HepG2 (cell line): ENCODE measurements around the gene ZNF77. TPM values are rescaled to one million over a fixed set of nuclear protein-coding genes. Genes with fewer than 3 reads are reported as not detected.

ENCODE experiments used
- GLI4 ChIP-seq: sonication (generic); formaldehyde crosslinking; IDR thresholded peaks from 2 replicates; pipeline ENCODE4 v1.5.1; 2020; ENCODE audit warnings: missing genetic modification reagents, mild to moderate bottlenecking, moderate library complexity, borderline replicate concordance
- GRHL1 ChIP-seq: sonication (generic); formaldehyde crosslinking; conservative IDR thresholded peaks from 2 replicates; pipeline ENCODE4 v1.8.0; 2022; ENCODE audit warnings: missing genetic modification reagents
- REXO4 ChIP-seq: sonication (generic); formaldehyde crosslinking; IDR thresholded peaks from 2 replicates; pipeline ENCODE4 v1.8.0; 2022; ENCODE audit warnings: missing genetic modification reagents, mild to moderate bottlenecking, borderline replicate concordance
- RNF2 ChIP-seq: fragments of 450-650 bp; conservative IDR thresholded peaks from 2 replicates; pipeline ENCODE4 v1.6.1; 2016; ENCODE audit warnings: low read depth
- SIN3A ChIP-seq: IDR thresholded peaks from 2 replicates; pipeline ENCODE4 v1.6.1; 2011; ENCODE audit warnings: low read depth, mild to moderate bottlenecking, control low read depth, low read length, borderline replicate concordance
- SOX6 ChIP-seq, 2 experiments: fragments of 450-650 bp in 1 of 2; sonication (generic) in 1 of 2; formaldehyde crosslinking in 1 of 2; IDR thresholded peaks; 2 replicates each; pipeline versions ENCODE4 v1.4.0 to v1.6.1; 2017 to 2020; ENCODE audit warnings: antibody characterized with exemption in 1 of 2, mild to moderate bottlenecking in 1 of 2, missing genetic modification reagents in 1 of 2
- U2AF2 ChIP-seq: fragments of 200-400 bp; formaldehyde crosslinking; IDR thresholded peaks from 2 replicates; pipeline ENCODE4 v1.6.1; 2017; ENCODE audit warnings: low read depth, mild to moderate bottlenecking, low read length
- ZBTB20 ChIP-seq: sonication (generic); formaldehyde crosslinking; IDR thresholded peaks from 2 replicates; pipeline ENCODE4 v1.8.1; 2023; ENCODE audit warnings: missing genetic modification reagents, low read depth, mild to moderate bottlenecking, borderline replicate concordance
- ZBTB3 ChIP-seq: sonication (generic); formaldehyde crosslinking; IDR thresholded peaks from 2 replicates; pipeline ENCODE4 v1.4.0; 2020; ENCODE audit warnings: low read depth, mild to moderate bottlenecking, moderate library complexity, missing genetic modification reagents, borderline replicate concordance
- ZBTB33 ChIP-seq: sonication (generic); formaldehyde crosslinking; IDR thresholded peaks from 2 replicates; pipeline ENCODE4 v1.4.0; 2020; ENCODE audit warnings: missing genetic modification reagents
- ZBTB7B ChIP-seq: sonication (generic); formaldehyde crosslinking; IDR thresholded peaks from 2 replicates; pipeline ENCODE4 v1.4.0; 2020; ENCODE audit warnings: missing genetic modification reagents
- ZEB1 ChIP-seq: IDR thresholded peaks from 2 replicates; pipeline ENCODE4 v1.6.1; 2012; ENCODE audit warnings: mild to moderate bottlenecking, low read depth, inconsistent platforms; ENCODE audit not compliant: insufficient replicate concordance
- ZNF407 ChIP-seq: sonication (generic); formaldehyde crosslinking; IDR thresholded peaks from one replicate; pipeline ENCODE4 v1.5.1; 2020; ENCODE audit warnings: mild to moderate bottlenecking, missing genetic modification reagents; ENCODE audit errors: not compliant biosample characterization
- ZNF549 ChIP-seq: sonication (generic); formaldehyde crosslinking; IDR thresholded peaks from 2 replicates; pipeline ENCODE4 v1.5.0; 2020; ENCODE audit warnings: missing genetic modification reagents
- ZNF615 ChIP-seq: sonication (generic); formaldehyde crosslinking; IDR thresholded peaks from 2 replicates; pipeline ENCODE4 v1.5.0; 2020; ENCODE audit warnings: mild to moderate bottlenecking, missing genetic modification reagents, borderline replicate concordance
- ZSCAN29 ChIP-seq: sonication (generic); formaldehyde crosslinking; conservative IDR thresholded peaks from 2 replicates; pipeline ENCODE4 v1.4.0; 2020; ENCODE audit warnings: mild to moderate bottlenecking, missing genetic modification reagents
- polyA plus RNA-seq, 8 experiments: library from polyadenylated mRNA; depleted of rRNA in 3 of 8; stranded (reverse) in 7 of 8; unstranded in 1 of 8; fragments of >200 nt; fragmentation: Illumina TruSeq in 4 of 8; extraction: Trizol in 4 of 8; gene quantifications; 2 replicates each; pipeline versions ENCODE4 v1.2.1 to v1.2.3, GENCODE V29; 2011 to 2016; ENCODE audit warnings: low read depth in 4 of 8, missing spikeins in 1 of 8, mixed read lengths in 1 of 8; ENCODE audit not compliant: insufficient read depth in 1 of 8
- total RNA-seq, 5 experiments: library from RNA; depleted of rRNA; stranded (reverse); fragments of >200 nt; fragmentation: Illumina TruSeq; extraction: Trizol; gene quantifications; 2 replicates each; pipeline ENCODE4 v1.2.3, GENCODE V29; 2016; ENCODE audit warnings: low read depth in 1 of 5

The ZNF77 gene
- total and polyA plus RNA-seq, 2 of the 13 experiments (the other 11 are each of a cell fraction or from before 2014, with no cell fraction given), result 7.1 to 11.5 TPM

- TF ChIP-seq ZNF407 (CRISPR knock-in tag), result peak; percentile 80
- TF ChIP-seq RNF2, result 0 out of 2 replicates have a peak, but pooled peaks have one; percentile 18
- peak; percentile 66; the same call in 1 of the 2 replicates for TF ChIP-seq ZSCAN29 (CRISPR knock-in tag)
- TF ChIP-seq REXO4 (CRISPR knock-in tag), result no peak
- TF ChIP-seq ZBTB33 (CRISPR knock-in tag), result no peak; the same call in 1 of the 2 replicates
- peak; percentile 87; the same call in 1 of the 2 replicates for TF ChIP-seq SIN3A
- TF ChIP-seq ZEB1, result peak; percentile 91
- peak; percentile 42; the same call in 1 of the 2 replicates for TF ChIP-seq ZBTB20 (CRISPR knock-in tag)
- peak; percentile 74 for TF ChIP-seq ZBTB7B (CRISPR knock-in tag)
- TF ChIP-seq GRHL1 (CRISPR knock-in tag), result no peak
- 0 out of 2 replicates have a peak, but pooled peaks have one; percentile 68 for TF ChIP-seq ZBTB3 (CRISPR knock-in tag)
- TF ChIP-seq U2AF2, result no peak
- TF ChIP-seq GLI4, result 0 out of 2 replicates have a peak, but pooled peaks have one; percentile 61
- no peak for TF ChIP-seq SOX6 (IDR thresholded peaks at IDR 0.05)
- peak; percentile 70 for TF ChIP-seq SOX6 (CRISPR knock-in tag; IDR thresholded peaks at IDR 0.05)
- TF ChIP-seq ZNF549, result no peak
- TF ChIP-seq ZNF615 (CRISPR knock-in tag), result no peak
These were observed at the start of gene ZNF77 (continued) for GRCh38 chr19:2944775-2945574.
